ENCODE results near the gene POU6F2.
"Not testable (repeated sequence)": the region's sequence is repeated elsewhere in the genome, so short reads cannot be mapped to it uniquely, and the experiment has no call there.

Gene POU6F2

DNA sequence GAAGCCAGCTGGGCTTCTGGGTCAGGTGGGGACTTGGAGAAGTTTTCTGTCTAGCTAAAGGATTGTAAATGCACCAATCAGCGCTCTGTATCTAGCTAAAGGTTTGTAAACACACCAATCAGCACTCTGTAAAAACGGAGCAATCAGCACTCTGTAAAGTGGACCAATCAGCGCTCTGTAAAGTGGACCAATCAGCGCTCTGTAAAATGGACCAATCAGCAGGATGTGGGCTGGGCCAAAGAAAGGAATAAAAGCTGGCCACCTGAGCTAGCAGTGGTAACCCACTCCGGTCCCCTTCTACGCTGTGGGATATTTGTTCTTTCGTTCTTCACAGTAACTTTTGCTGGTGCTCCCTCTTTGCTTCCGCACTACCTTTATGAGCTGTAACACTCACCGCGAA, 216.7 kb downstream of the POU6F2 start:
- not testable (repeated sequence) for H3K27ac ChIP-seq (ENCODE audit: low read length); H3K4me3 ChIP-seq (ENCODE audit: low read depth in 1 of 2, low read length in 2 of 2); H3K36me3 ChIP-seq (ENCODE audit: control insufficient read depth in 1 of 2, insufficient read depth in 2 of 2, low read length in 2 of 2); H3K9me3 ChIP-seq (ENCODE audit: control insufficient read depth in 1 of 2, low read length in 2 of 2); H3K4me1 ChIP-seq (ENCODE audit: control insufficient read depth in 1 of 2, insufficient read depth in 2 of 2, low read length in 2 of 2); H3K27me3 ChIP-seq (ENCODE audit: low read depth, low read length)

- no peak overlapping the region for H3K4me3 ChIP-seq (ENCODE audit: low read depth in 1 of 2, low read length in 2 of 2)
- H3K27me3 ChIP-seq (ENCODE audit: low read depth, low read length): no peaks in the 10 kb centered on the region
- H3K4me1 ChIP-seq (ENCODE audit: control insufficient read depth in 1 of 2, insufficient read depth in 2 of 2, low read length in 2 of 2): no peaks in the 10 kb centered on the region
- no peak overlapping the region for H3K27ac ChIP-seq (ENCODE audit: low read length)
- H3K9me3 ChIP-seq (ENCODE audit: control insufficient read depth in 1 of 2, low read length in 2 of 2): no peaks in the 10 kb centered on the region
- H3K36me3 ChIP-seq (ENCODE audit: control insufficient read depth in 1 of 2, insufficient read depth in 2 of 2, low read length in 2 of 2): no peaks in the 10 kb centered on the region
Measured at GRCh38 chr7:39195967-39196366, 218.3 kb downstream of the POU6F2 start.

DNA sequence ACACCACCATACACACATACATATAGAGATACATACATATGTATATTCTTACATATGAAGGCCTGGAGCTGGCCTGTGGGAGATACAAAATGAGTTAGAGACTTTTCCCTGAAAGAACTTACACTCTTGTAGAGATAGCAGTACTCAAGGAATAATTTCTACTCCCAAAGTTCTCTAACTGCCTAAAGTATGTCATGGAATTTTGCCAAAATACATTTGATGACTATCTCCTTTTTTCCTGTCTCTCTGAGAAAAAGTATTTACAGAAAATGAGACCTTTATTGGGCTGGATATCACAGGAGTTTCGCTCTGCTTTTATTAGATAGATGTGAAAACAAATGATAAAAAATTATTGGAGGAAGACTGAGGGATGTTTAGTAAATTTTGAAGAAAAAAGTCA, 220.1 kb downstream of the POU6F2 start:
- no peaks in the 10 kb centered on the region for H3K9me3 ChIP-seq (ENCODE audit: control insufficient read depth in 1 of 2, low read length in 2 of 2)

DNA sequence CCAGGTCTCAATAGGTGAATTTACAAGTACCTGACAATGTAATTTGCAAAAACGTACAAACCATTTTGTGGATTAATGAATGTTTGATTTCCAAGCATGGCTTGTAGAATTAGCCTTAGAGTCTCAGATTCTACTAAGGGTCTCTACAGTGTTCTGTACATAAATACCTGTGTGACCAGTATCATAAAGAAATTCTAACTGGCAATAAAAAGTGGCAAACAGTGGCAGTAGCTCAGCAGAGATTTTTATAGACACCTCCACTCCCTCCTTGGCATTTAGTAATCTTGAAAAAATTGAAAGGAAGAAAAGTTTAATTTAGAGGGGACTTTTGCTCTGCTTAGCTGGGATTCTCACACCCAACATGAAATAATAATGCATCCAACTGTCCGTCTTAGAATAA, 220.8 kb downstream of the POU6F2 start:
- H3K4me1 ChIP-seq (ENCODE audit: control insufficient read depth in 1 of 2, insufficient read depth in 2 of 2, low read length in 2 of 2): no peaks in the 10 kb centered on the region
- no peaks in the 10 kb centered on the region for H3K27me3 ChIP-seq (ENCODE audit: low read depth, low read length)
- H3K27ac ChIP-seq (ENCODE audit: low read length): no peak overlapping the region
- H3K9me3 ChIP-seq (ENCODE audit: control insufficient read depth in 1 of 2, low read length in 2 of 2): no peaks in the 10 kb centered on the region
- H3K36me3 ChIP-seq (ENCODE audit: control insufficient read depth in 1 of 2, insufficient read depth in 2 of 2, low read length in 2 of 2): no peaks in the 10 kb centered on the region
- no peak overlapping the region for H3K4me3 ChIP-seq (ENCODE audit: low read depth in 1 of 2, low read length in 2 of 2)

More for the DNA sequence above, 220.1 kb downstream of the POU6F2 start:
- no peak overlapping the region for H3K27ac ChIP-seq (ENCODE audit: low read length)
- H3K4me3 ChIP-seq (ENCODE audit: low read depth in 1 of 2, low read length in 2 of 2): no peak overlapping the region
- no peaks in the 10 kb centered on the region for H3K4me1 ChIP-seq (ENCODE audit: control insufficient read depth in 1 of 2, insufficient read depth in 2 of 2, low read length in 2 of 2)
- no peaks in the 10 kb centered on the region for H3K27me3 ChIP-seq (ENCODE audit: low read depth, low read length)
- H3K36me3 ChIP-seq (ENCODE audit: control insufficient read depth in 1 of 2, insufficient read depth in 2 of 2, low read length in 2 of 2): no peaks in the 10 kb centered on the region

DNA sequence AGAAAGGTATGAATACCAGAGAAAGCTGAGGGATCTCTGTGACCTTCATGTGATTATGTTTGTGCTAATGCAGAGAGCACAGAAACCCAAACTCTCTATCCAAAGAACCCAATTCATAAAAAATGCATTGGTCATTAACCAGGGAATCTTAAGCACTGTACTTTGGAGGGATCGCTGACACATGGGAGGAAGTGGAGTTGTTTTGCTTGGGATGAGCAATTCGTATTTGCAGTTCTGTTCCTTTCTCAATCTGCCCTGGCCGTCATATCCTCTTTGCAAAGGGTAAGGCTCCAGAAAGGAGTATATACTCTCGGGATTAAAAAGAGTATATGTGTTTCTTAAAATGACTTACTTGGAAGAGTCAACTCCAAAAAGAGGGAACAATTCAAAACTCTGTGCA, 221.3 kb downstream of the POU6F2 start:
- Histone ChIP-seq H3K27ac (ENCODE audit: low read length) (no peak overlapping the region), H3K27me3 (ENCODE audit: low read depth, low read length) (no peaks in the 10 kb centered on the region), H3K9me3 (ENCODE audit: control insufficient read depth in 1 of 2, low read length in 2 of 2) (no peaks in the 10 kb centered on the region), H3K4me1 (ENCODE audit: control insufficient read depth in 1 of 2, insufficient read depth in 2 of 2, low read length in 2 of 2) (no peaks in the 10 kb centered on the region), H3K4me3 (ENCODE audit: low read depth in 1 of 2, low read length in 2 of 2) (no peak overlapping the region), H3K36me3 (ENCODE audit: control insufficient read depth in 1 of 2, insufficient read depth in 2 of 2, low read length in 2 of 2) (no peaks in the 10 kb centered on the region)

DNA sequence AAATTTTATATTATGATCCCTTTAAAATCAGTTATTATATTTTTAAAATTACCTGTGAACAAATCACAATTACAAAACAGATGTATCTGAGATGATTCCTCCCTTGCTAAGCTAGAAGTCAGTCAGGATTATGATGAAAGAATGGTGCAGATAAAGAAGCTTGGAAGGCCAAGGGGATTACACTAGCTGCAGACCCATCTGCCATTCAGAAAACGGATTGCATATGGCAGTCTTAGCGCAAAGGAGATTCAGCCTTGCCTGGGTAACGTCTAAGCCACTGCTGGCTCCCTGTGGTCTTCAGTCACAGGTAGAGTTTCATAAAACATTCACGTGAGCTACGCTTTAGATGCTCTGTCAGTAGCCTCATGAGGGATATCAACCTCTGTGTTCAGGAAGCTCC, 222.2 kb downstream of the POU6F2 start:
- H3K27me3 ChIP-seq (ENCODE audit: low read depth, low read length): no peaks in the 10 kb centered on the region
- no peaks in the 10 kb centered on the region for H3K9me3 ChIP-seq (ENCODE audit: control insufficient read depth in 1 of 2, low read length in 2 of 2)
- H3K4me3 ChIP-seq (ENCODE audit: low read depth in 1 of 2, low read length in 2 of 2): no peak overlapping the region

DNA sequence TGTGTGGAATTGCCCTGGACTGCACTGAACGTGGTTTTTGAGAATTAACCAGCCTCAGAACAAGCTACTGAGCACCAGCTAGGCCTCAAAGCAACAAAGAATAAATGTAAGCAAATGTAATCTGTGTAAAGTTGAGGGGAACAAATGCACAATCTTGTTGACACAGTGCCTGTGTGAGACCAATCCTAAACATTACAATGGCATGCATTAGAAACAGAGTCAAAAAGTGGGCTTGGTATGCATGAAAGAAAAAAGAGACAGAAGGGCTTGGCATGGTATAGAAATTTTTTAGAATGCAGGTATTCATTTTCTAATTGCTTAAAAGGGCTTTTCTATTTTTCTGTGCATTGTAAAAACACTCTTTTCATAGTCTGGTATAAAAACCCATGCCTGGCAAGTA, 224.3 kb downstream of the POU6F2 start:
- no peak overlapping the region for H3K27ac ChIP-seq (ENCODE audit: low read length)
- H3K4me3 ChIP-seq (ENCODE audit: low read depth in 1 of 2, low read length in 2 of 2): no peak overlapping the region
- no peaks in the 10 kb centered on the region for H3K36me3 ChIP-seq (ENCODE audit: control insufficient read depth in 1 of 2, insufficient read depth in 2 of 2, low read length in 2 of 2)
- no peaks in the 10 kb centered on the region for H3K4me1 ChIP-seq (ENCODE audit: control insufficient read depth in 1 of 2, insufficient read depth in 2 of 2, low read length in 2 of 2)
- no peaks in the 10 kb centered on the region for H3K9me3 ChIP-seq (ENCODE audit: control insufficient read depth in 1 of 2, low read length in 2 of 2)
- H3K27me3 ChIP-seq (ENCODE audit: low read depth, low read length): no peaks in the 10 kb centered on the region

More for the DNA sequence above, 222.2 kb downstream of the POU6F2 start:
- Histone ChIP-seq H3K36me3 (ENCODE audit: control insufficient read depth in 1 of 2, insufficient read depth in 2 of 2, low read length in 2 of 2) (no peaks in the 10 kb centered on the region), H3K27ac (ENCODE audit: low read length) (no peak overlapping the region), H3K4me1 (ENCODE audit: control insufficient read depth in 1 of 2, insufficient read depth in 2 of 2, low read length in 2 of 2) (no peaks in the 10 kb centered on the region)

DNA sequence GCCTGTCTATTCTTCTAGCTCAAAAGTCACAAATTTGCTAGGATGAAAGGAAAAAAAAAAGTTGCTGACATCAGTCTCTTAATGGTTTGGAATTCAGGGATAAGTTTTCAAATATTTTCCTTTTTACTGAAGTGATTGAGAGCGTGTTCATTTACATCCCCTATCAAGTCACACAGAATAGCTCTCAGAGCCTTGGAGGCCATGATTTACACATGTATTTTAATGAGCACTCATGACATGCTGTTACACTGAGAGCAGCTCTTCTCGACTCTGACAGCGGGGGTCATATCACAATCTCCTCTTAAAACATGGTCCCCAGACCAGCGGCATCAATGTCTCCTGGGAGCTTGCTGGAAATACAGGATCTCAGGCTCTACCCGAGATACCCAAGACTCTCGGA, 232.7 kb downstream of the POU6F2 start:
- H3K9me3 ChIP-seq (ENCODE audit: control insufficient read depth in 1 of 2, low read length in 2 of 2): no peaks in the 10 kb centered on the region
- no peaks in the 10 kb centered on the region for H3K36me3 ChIP-seq (ENCODE audit: control insufficient read depth in 1 of 2, insufficient read depth in 2 of 2, low read length in 2 of 2)
- H3K4me3 ChIP-seq (ENCODE audit: low read depth in 1 of 2, low read length in 2 of 2): no peak overlapping the region
- H3K4me1 ChIP-seq (ENCODE audit: control insufficient read depth in 1 of 2, insufficient read depth in 2 of 2, low read length in 2 of 2): no peaks in the 10 kb centered on the region
- no peak overlapping the region for H3K27ac ChIP-seq (ENCODE audit: low read length)
- H3K27me3 ChIP-seq (ENCODE audit: low read depth, low read length): no peaks in the 10 kb centered on the region

DNA sequence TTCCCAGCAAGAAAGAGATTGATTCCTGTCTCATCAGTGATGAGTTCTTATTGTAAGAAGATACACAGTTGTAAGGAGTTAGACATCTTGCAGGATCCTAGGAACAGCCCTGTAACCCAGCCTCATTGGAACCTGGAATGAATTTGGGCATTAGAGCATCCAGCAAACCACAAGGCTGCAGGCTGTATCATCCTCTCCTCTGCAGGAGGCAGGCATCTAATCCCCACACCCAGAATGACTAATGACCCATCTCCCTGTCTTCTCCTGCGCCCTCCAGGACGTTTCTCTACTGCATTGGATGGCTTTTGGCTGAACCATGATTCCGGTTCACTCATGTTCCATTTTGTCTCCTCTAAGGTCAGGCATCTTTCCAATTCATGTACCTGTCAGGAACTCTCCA, 233.9 kb downstream of the POU6F2 start:
- no peak overlapping the region for H3K27ac ChIP-seq (ENCODE audit: low read length)

DNA sequence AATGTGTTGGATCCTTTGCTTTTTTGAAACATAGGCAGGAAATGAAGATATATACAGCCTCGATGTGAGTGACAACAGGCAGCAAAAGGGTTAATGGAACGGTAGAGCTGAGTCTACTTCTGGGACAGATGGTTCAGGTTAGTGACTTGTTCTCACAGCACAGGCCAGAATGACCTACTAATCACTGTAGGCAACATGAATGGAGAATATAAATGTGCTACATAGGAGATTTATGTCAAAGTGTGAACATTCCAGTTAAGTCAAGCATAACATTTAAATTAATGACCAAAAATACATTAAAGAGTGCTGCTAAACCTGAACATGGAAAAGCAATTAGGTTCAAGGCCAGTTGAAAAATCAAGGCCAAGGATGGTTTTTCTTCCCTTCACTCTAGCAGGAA, 235.2 kb downstream of the POU6F2 start:
- H3K36me3 ChIP-seq (ENCODE audit: control insufficient read depth in 1 of 2, insufficient read depth in 2 of 2, low read length in 2 of 2): no peaks in the 10 kb centered on the region
- no peaks in the 10 kb centered on the region for H3K4me1 ChIP-seq (ENCODE audit: control insufficient read depth in 1 of 2, insufficient read depth in 2 of 2, low read length in 2 of 2)
- no peak overlapping the region for H3K4me3 ChIP-seq (ENCODE audit: low read depth in 1 of 2, low read length in 2 of 2)
- H3K27me3 ChIP-seq (ENCODE audit: low read depth, low read length): no peaks in the 10 kb centered on the region
- no peaks in the 10 kb centered on the region for H3K9me3 ChIP-seq (ENCODE audit: control insufficient read depth in 1 of 2, low read length in 2 of 2)
- H3K27ac ChIP-seq (ENCODE audit: low read length): no peak overlapping the region

More for the DNA sequence above, 233.9 kb downstream of the POU6F2 start:
- Histone ChIP-seq H3K27me3 (ENCODE audit: low read depth, low read length) (no peaks in the 10 kb centered on the region), H3K4me1 (ENCODE audit: control insufficient read depth in 1 of 2, insufficient read depth in 2 of 2, low read length in 2 of 2) (no peaks in the 10 kb centered on the region), H3K9me3 (ENCODE audit: control insufficient read depth in 1 of 2, low read length in 2 of 2) (no peaks in the 10 kb centered on the region), H3K4me3 (ENCODE audit: low read depth in 1 of 2, low read length in 2 of 2) (no peak overlapping the region), H3K36me3 (ENCODE audit: control insufficient read depth in 1 of 2, insufficient read depth in 2 of 2, low read length in 2 of 2) (no peaks in the 10 kb centered on the region)

DNA sequence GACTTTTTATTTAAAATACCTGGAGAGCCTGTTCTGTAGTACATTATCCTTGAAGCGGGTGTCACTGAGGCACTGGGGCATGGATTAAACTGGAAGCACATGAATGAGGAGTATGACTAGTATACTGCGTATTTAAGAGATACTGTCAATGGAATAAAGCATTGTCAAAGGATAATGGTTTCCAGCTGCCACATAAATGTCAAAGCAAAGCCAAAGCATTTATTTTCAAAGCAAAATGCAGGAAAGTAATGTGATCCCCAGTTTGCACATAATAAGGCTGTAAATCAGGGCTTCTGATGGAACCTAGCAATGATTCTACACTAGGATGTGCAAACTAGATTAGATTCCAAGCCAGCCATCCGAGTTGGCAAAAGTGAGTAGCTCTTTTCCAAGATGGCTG, 240.1 kb downstream of the POU6F2 start:
- Histone ChIP-seq H3K4me1 (ENCODE audit: control insufficient read depth in 1 of 2, insufficient read depth in 2 of 2, low read length in 2 of 2) (no peaks in the 10 kb centered on the region), H3K27me3 (ENCODE audit: low read depth, low read length) (no peaks in the 10 kb centered on the region), H3K4me3 (ENCODE audit: low read depth in 1 of 2, low read length in 2 of 2) (no peak overlapping the region), H3K9me3 (ENCODE audit: control insufficient read depth in 1 of 2, low read length in 2 of 2) (no peaks in the 10 kb centered on the region), H3K36me3 (ENCODE audit: control insufficient read depth in 1 of 2, insufficient read depth in 2 of 2, low read length in 2 of 2) (no peaks in the 10 kb centered on the region), H3K27ac (ENCODE audit: low read length) (no peak overlapping the region)

- H3K27ac ChIP-seq (ENCODE audit: low read length): no peak overlapping the region
- no peaks in the 10 kb centered on the region for H3K4me1 ChIP-seq (ENCODE audit: control insufficient read depth in 1 of 2, insufficient read depth in 2 of 2, low read length in 2 of 2)
- no peaks in the 10 kb centered on the region for H3K9me3 ChIP-seq (ENCODE audit: control insufficient read depth in 1 of 2, low read length in 2 of 2)
- H3K4me3 ChIP-seq (ENCODE audit: low read depth in 1 of 2, low read length in 2 of 2): no peak overlapping the region
- H3K36me3 ChIP-seq (ENCODE audit: control insufficient read depth in 1 of 2, insufficient read depth in 2 of 2, low read length in 2 of 2): no peaks in the 10 kb centered on the region
- no peaks in the 10 kb centered on the region for H3K27me3 ChIP-seq (ENCODE audit: low read depth, low read length)
Measured at GRCh38 chr7:39219869-39220268, 242.2 kb downstream of the POU6F2 start.

All from muscle layer of duodenum (tissue), 2 donors.